GM12878 (cell line): ENCODE data around the gene DCLRE1C. TPM values are rescaled to one million over a fixed set of nuclear protein-coding genes. Genes with fewer than 3 reads are reported as not detected.

Experiments
- ATAC-seq: fragments of 200-7000 bp; cut with Tn5 transposase; 3 replicates; pipeline ENCODE4 v1.9.1; 2020; ENCODE audit warnings: mild to moderate bottlenecking, moderate library complexity
- BruUV-seq: library from RNA; stranded (reverse); fragments of 400-500 nt; replicated peaks from 2 replicates; lab custom pipeline; 2021; lab: Mats Ljungman, UMichigan
- CTCF ChIA-PET: fragments of 300-600 bp; sonication (Branson Sonifier 250); formaldehyde crosslinking; extraction: SDS; loops from one replicate; lab custom pipeline; 2021; ENCODE audit warnings: inconsistent platforms; lab: Yijun Ruan, JAX
- POLR2A ChIA-PET: fragments of 350-600 bp; formaldehyde crosslinking; extraction: SDS; loops from one replicate; lab custom pipeline; 2021; ENCODE audit warnings: inconsistent platforms; lab: Charles Lee
- RAD21 ChIA-PET: fragments of 300-600 bp; sonication (Branson Sonifier 250); formaldehyde crosslinking; loops from one replicate; lab custom pipeline; 2023; ENCODE audit warnings: antibody characterized with exemption; ENCODE audit not compliant: unreplicated experiment; lab: Charles Lee
- SMC1A ChIA-PET: fragments of 300-600 bp; sonication (Branson Sonifier 250); formaldehyde crosslinking; loops from one replicate; lab custom pipeline; 2023; ENCODE audit not compliant: unreplicated experiment, uncharacterized antibody; lab: Charles Lee
- DNase-seq: peaks from one replicate; pipeline ENCODE4 v3.0.0-alpha.2; 2011; ENCODE audit warnings: low read depth, low spot score
- FAIRE-seq: peaks from 3 replicates; lab custom pipeline; 2011; peaks lifted over from hg19 to GRCh38; lab: Jason Lieb, UNC
- H2AFZ ChIP-seq: 2 replicates; pipeline ENCODE4 v1.6.0; 2011; ENCODE audit warnings: low read depth, low read length, control low read depth; ENCODE audit not compliant: control insufficient read depth
- H3K27ac ChIP-seq: 2 replicates; pipeline ENCODE4 v1.5.1; 2011; ENCODE audit warnings: control low read depth; ENCODE audit not compliant: control insufficient read depth, insufficient read depth
- H3K27me3 ChIP-seq, 2 experiments: replicated peaks in 1 of 2; 2 replicates each; pipeline versions ENCODE4 v1.6.0 to v1.6.1; 2011; ENCODE audit warnings: low read length in 1 of 2; ENCODE audit not compliant: control insufficient read depth in 2 of 2, insufficient read depth in 2 of 2
- H3K36me3 ChIP-seq, 2 experiments: 2 replicates each; pipeline ENCODE4 v1.5.1; 2011; ENCODE audit warnings: low read length in 1 of 2; ENCODE audit not compliant: control insufficient read depth in 2 of 2, insufficient read depth in 2 of 2
- H3K4me1 ChIP-seq: 2 replicates; pipeline ENCODE4 v1.6.1; 2011; ENCODE audit warnings: mild to moderate bottlenecking, low read length, moderate library complexity, mixed read lengths; ENCODE audit not compliant: control insufficient read depth, insufficient read depth
- H3K4me2 ChIP-seq: 2 replicates; pipeline ENCODE4 v1.6.0; 2011; ENCODE audit warnings: control low read depth; ENCODE audit not compliant: control insufficient read depth, insufficient read depth
- H3K4me3 ChIP-seq: fragments of 200-600 bp; sonication (generic); 2 replicates; pipeline ENCODE4 v1.5.1; 2016
- H3K79me2 ChIP-seq: 2 replicates; pipeline ENCODE4 v1.6.0; 2011; ENCODE audit warnings: low read length; ENCODE audit not compliant: control insufficient read depth, insufficient read depth
- H3K9ac ChIP-seq: 2 replicates; pipeline ENCODE4 v1.8.0; 2011; ENCODE audit warnings: low read length, control low read depth, mixed read lengths; ENCODE audit not compliant: control insufficient read depth, insufficient read depth
- H3K9me3 ChIP-seq: replicated peaks from 3 replicates; pipeline ENCODE4 v1.5.1; 2011; ENCODE audit warnings: mild to moderate bottlenecking, low read length; ENCODE audit not compliant: control insufficient read depth, insufficient read depth
- H4K20me1 ChIP-seq: 2 replicates; pipeline ENCODE4 v1.6.0; 2011; ENCODE audit not compliant: control insufficient read depth, insufficient read depth
- RUNX3 ChIP-seq: IDR thresholded peaks from 2 replicates; pipeline ENCODE4 v1.6.1; 2012; ENCODE audit warnings: low read length, inconsistent platforms
- STAT1 ChIP-seq: fragments of 450-650 bp; conservative IDR thresholded peaks from 2 replicates; pipeline ENCODE4 v1.6.1; 2014; ENCODE audit warnings: antibody characterized with exemption, mild to moderate bottlenecking
- WGBS: methylation state at CpG from one replicate; pipeline ENCODE4 v1.1.6; 2016; ENCODE audit warnings: low lambda C conversion rate; ENCODE audit not compliant: insufficient replicate concordance, insufficient coverage; ENCODE audit errors: missing lambda C conversion rate; 5-methylcytosine and 5-hydroxymethylcytosine counted together
- in situ Hi-C: fragments of 300-500 bp; cut with MboI; formaldehyde crosslinking; loops from 9 replicates; pipeline ENCODE4 v1.14.3; 2018; ENCODE audit warnings: mixed read lengths
- intact Hi-C: fragments of 100-400 bp; cut with micrococcal nuclease; formaldehyde crosslinking; loops from one replicate; pipeline ENCODE4 v1.14.2; 2022; ENCODE audit not compliant: unreplicated experiment
- polyA plus RNA-seq, 11 experiments: library from polyadenylated mRNA; depleted of rRNA in 4 of 11; unstranded in 6 of 11; stranded (reverse) in 5 of 11; fragments of >200 nt; fragmentation: Nextera tagmentation in 4 of 11; fragmentation: Illumina TruSeq in 1 of 11; extraction: Ambion mirVana in 4 of 11; extraction: Trizol in 1 of 11; gene quantifications; 1 replicate in 1 of 11; 2 replicates in 10 of 11; pipeline versions ENCODE4 v1.2.1 to v1.2.3, GENCODE V29; 2011 to 2016; ENCODE audit warnings: inconsistent platforms in 2 of 11, missing spikeins in 2 of 11, low read depth in 1 of 11
- total RNA-seq, 4 experiments: library from RNA; depleted of rRNA in 3 of 4; stranded (reverse); fragments of >200 nt in 3 of 4; fragmentation: Illumina TruSeq in 1 of 4; extraction: Trizol in 1 of 4; gene quantifications; 2 replicates each; pipeline versions ENCODE4 v1.2.1 to v1.2.3, GENCODE V29; 2013 to 2021
- TF ChIP-seq, protein P1 (sequence below): IDR thresholded peaks from 2 replicates; pipeline ENCODE4 v1.6.1; 2011; ENCODE audit warnings: borderline replicate concordance, low read depth, mild to moderate bottlenecking, moderate library complexity, mixed read lengths, low read length; ENCODE audit not compliant: insufficient read depth; ENCODE audit errors: extremely low read length
- TF ChIP-seq, protein P2 (sequence below): fragments of 450-650 bp; IDR thresholded peaks from 2 replicates; pipeline ENCODE4 v1.6.1; 2017; ENCODE audit warnings: low read depth, mild to moderate bottlenecking, moderate library complexity

DCLRE1C gene
- total and polyA plus RNA-seq, 10 of the 15 experiments (the other 5 are each of a cell fraction or from before 2014, with no cell fraction given): 15.7 to 43.4 (median 26.0) TPM

DNA sequence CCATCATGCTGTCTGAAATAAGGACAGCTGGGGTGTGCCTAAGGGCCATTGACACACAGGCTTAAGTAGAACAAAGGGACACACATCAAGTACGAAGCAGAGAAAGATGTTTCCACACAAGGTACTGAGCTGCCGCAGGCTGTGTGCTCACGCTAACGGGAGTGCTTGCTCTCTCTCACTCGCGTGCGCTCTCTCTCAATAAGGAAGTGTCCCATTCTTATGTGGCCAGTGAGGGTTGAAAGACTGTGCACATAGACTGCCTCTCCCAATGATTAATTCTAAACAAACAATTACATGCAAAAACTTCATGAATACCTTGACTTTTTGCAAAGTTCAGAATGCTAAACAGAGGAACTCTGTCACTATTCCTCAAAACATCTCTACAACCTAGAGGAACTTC, 29.9 kb downstream of the DCLRE1C start (continued):
- TF ChIP-seq, protein P1, sequence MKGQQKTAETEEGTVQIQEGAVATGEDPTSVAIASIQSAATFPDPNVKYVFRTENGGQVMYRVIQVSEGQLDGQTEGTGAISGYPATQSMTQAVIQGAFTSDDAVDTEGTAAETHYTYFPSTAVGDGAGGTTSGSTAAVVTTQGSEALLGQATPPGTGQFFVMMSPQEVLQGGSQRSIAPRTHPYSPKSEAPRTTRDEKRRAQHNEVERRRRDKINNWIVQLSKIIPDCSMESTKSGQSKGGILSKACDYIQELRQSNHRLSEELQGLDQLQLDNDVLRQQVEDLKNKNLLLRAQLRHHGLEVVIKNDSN: no peak
- TF ChIP-seq, all 136 proteins: peak for 0

DNA sequence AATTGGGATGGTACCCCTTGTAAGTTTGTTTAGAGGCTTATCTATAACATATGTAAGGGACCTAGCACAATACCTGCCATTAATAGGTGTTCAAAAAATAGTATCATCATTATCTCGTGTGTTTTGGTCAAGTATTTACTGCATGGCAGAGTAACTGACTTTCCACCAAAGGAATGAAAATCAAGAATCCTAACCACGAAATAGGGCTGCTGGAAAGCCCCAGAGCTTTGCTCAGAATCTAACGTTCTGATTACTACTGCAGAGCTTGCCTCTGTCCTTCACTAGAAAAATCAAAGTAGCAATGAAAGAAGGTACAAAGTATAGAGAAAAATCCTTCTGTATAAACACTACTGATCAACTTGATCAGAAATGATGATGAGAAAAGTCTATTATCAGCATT, 34.9 kb downstream of the DCLRE1C start:
- Histone ChIP-seq H3K27ac (peak overlapping the region; percentile 54; the same call in 1 of the 2 replicates), H3K36me3 (peaks cover 20 to 50% of the 10 kb centered on the region in 2 experiments), H4K20me1 (peaks cover 4% of the 10 kb centered on the region; the same call in 1 of the 2 replicates), H2AFZ (no peak overlapping the region), H3K4me3 (no peak overlapping the region), H3K27me3 (no peaks in the 10 kb centered on the region), H3K9me3 (peaks cover 14% of the 10 kb centered on the region), H3K4me1 (peaks cover 3% of the 10 kb centered on the region; the same call in 1 of the 2 replicates)
- no peak for DNase-seq
- ChIA-PET RAD21 (no interaction called here), CTCF (interaction anchor here (0.9 to 1.5 kb wide), 3 partner anchors 16 to 80 kb away, joined by 3 to 4 read pairs (median 3); partner anchors contain the start of genes HSPA14 and MSANTD7)
- 20% methylated on average over 3 of the region's 3 CpGs for WGBS
- FAIRE-seq: no peak
- ATAC-seq: peak; percentile 56
- no TSS peak for BruUV-seq
- peak; percentile 78 for TF ChIP-seq RUNX3
- TF ChIP-seq, protein P2, sequence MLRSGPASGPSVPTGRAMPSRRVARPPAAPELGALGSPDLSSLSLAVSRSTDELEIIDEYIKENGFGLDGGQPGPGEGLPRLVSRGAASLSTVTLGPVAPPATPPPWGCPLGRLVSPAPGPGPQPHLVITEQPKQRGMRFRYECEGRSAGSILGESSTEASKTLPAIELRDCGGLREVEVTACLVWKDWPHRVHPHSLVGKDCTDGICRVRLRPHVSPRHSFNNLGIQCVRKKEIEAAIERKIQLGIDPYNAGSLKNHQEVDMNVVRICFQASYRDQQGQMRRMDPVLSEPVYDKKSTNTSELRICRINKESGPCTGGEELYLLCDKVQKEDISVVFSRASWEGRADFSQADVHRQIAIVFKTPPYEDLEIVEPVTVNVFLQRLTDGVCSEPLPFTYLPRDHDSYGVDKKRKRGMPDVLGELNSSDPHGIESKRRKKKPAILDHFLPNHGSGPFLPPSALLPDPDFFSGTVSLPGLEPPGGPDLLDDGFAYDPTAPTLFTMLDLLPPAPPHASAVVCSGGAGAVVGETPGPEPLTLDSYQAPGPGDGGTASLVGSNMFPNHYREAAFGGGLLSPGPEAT: 0 out of 2 replicates have a peak, but pooled peaks have one; percentile 20
- TF ChIP-seq STAT1: no peak
- TF ChIP-seq, all 136 proteins: peak for 2
- POLR2A ChIA-PET: interaction anchor here (1.0 kb wide), 1 partner anchor 73 kb away, joined by 3 read pairs; no protein-coding TSS in a partner anchor
- no peaks in the 10 kb centered on the region; the same call in 1 of the 2 replicates for H3K79me2 ChIP-seq
- SMC1A ChIA-PET: interaction anchor here (1.4 kb wide), 2 partner anchors 20 to 357 kb away, joined by 4 read pairs; no protein-coding TSS in a partner anchor
- intact Hi-C loops: no loop called here
- H3K9ac ChIP-seq: no peak overlapping the region
- no peak overlapping the region for H3K4me2 ChIP-seq
- in situ Hi-C loops: no loop called here
